NCI-H1105 (cell line): Measurements from ENCODE around the gene ERC2.

Experiments used
- DNase-seq: peaks from one replicate; lab custom pipeline; 2025; lab: John Stamatoyannopoulos, UW

ERC2 gene

GRCh38 chr3:55989366-55989765 lies 478.9 kb downstream of the ERC2 start:
- no peak for DNase-seq

DNA sequence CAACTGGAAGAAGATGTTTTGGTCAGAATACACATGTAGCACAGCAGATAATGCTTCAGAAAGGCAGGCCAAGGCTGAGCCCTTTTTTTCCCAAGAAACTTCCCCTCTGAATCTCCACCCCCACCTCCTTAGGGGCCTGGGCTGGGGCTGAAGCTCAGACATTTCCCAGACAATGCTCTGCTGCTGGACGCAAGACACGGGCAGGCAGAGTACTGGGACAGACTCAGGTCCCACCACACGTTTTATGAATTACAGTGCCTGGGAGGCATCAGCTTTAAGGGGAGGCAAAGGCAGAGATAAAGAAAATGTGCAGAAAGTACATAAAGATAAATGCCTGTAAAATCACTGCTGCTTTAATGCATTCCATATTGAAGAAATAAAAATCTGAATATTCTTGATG lies 479.4 kb downstream of the ERC2 start:
- no peak for DNase-seq

- DNase-seq = no peak
Observed at GRCh38 chr3:55984626-55985025, 483.6 kb downstream of the ERC2 start.

DNA sequence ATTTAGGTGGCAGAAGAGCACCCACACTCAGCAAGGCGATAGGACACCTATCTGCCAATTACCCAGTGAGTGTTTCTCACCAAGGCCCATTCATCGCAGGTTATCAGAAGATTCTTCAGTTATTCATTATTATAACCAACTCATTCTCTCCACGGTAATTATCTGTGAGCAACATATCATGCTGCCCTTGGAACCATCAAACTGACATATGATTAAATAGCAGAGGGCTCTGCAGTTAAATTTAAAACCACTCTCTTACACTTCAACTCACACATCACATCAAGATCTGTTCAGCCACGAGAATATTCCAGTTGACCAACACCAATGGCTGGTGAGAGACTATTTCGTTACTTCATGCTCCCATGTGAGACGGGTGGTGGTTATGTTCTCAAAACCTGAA lies 489.3 kb downstream of the ERC2 start:
- no peak for DNase-seq

DNA sequence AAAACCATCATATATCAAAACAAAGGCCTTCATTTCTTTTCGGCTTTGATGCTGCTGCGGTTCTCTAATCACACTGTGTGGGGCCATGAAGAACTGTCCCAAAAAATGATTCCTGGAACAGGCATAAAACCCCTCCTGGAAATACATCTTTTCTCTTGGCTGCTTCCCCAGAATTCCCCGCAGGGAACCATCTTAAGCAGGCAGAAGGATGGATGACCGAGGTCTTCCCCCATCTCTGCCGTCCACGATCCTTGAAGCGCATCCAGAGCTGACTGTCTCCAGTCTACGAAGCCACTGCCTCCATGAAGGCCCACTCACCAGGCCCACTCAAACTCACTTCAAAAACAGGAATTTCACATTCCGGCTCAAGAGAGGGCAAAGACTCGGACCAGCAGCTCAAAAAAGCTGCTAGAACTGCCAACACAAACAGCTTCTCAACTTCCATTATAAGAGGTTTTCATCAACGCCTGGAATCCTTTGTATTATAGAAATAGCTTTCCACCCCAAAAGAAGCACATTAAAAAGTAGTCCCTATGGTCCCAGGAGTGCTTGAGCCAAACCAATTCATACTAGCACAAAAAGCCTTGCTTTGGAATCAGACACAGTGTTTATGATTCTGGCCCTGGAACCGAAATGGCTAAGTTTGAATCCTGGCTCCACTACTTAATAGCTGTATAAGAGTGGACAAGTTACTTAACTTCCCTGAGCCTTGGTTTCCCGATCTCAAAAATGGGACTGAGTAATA lies 493.7 kb downstream of the ERC2 start:
- DNase-seq = no peak

DNA sequence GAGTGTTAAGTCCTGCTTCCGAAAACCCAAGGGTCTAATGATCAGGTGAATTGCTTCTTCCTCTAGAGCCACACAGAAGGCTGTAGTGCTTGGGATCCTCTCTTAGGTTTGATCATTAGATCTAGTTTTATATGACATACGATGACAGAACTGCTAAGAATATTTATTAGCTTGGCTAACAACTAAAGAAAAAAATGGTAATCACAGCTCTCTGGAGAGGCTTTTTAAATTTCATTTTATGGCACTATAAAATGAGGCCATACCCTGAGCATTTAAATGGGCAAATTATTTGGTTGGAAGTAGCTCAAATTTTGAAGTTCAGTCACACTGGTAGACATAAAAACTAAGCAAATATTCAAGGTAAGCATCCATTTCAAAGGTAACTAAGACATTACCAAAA lies 498.6 kb downstream of the ERC2 start:
- DNase-seq = no peak

GRCh38 chr3:55968331-55968730 lies 499.9 kb downstream of the ERC2 start:
- DNase-seq = no peak

DNA sequence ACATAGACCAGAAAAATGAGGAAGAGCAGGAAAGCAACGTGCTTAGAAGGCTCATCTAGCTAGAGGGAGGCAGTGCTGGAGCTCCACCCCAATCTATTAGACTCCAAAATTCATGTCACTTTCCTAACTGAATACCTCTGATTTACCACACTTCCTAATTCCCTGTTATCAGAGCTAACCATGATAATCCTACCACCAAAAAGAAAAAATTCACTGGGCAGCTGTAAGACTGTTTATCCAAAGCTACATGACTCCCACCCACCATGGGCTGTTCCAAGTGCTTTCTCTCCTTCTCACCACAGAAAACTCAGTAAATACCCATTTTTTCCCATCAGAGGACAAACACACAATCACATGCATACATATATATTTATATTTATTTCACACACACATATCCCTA lies 501.7 kb downstream of the ERC2 start:
- DNase-seq = no peak

GRCh38 chr3:55965776-55966175 lies 502.5 kb downstream of the ERC2 start:
- no peak for DNase-seq

- no peak for DNase-seq
Observed at GRCh38 chr3:55964491-55964985, 503.7 kb downstream of the ERC2 start.

- no peak for DNase-seq
Observed at GRCh38 chr3:55963601-55964000, 504.7 kb downstream of the ERC2 start.

- no peak for DNase-seq
Observed at GRCh38 chr3:55959471-55960080, 508.7 kb downstream of the ERC2 start.

- no peak for DNase-seq
Observed at GRCh38 chr3:55958605-55959004, 509.7 kb downstream of the ERC2 start.

DNA sequence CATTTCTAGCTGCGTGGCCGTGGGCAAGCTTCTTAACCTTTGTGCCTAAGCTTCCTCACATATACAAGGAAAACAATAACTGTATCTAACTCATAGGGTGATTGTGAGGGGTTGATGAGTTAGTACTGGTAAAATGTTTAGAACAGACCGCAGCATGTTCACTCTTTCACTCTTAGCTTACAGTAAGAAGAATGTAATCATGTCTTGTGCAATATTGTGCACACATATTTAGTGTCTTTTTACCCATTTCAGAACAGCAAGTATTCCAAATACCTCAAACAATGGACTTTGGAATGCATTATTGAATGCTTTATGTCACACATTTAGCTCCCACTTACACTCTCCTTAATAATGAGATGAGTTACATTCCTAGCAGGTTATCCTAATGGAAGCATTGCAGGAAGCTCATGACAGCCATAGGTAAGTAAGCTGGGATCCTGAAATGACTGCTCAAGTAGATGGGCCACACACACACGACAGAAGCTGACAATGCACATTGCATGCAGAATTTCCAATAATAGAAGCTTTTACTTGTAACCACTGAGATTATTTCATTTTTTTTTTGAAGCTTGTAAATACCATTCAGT lies 512.3 kb downstream of the ERC2 start:
- DNase-seq = no peak

GRCh38 chr3:55951388-55951787 lies 516.9 kb downstream of the ERC2 start:
- no peak for DNase-seq

DNA sequence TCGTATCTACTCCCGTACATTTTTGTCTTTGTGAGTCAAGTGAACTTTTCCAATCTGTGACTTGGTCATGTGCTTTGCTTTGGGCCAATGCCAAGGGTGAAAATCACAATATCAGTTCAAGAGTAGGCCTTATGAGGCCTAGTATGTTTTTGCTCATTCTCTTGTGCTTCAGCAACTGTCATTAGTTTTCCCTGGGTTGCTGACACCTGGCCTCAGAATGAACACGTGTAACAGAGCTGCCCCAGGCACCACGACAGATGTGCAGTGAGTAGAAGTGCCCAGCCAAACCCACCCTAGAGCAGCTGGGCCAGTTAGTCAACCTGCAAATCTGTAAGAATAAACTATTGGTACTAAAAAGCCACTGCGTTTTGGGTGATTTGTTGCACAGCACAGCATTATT lies 520.9 kb downstream of the ERC2 start:
- DNase-seq = no peak

GRCh38 chr3:55946574-55947160 lies 521.6 kb downstream of the ERC2 start:
- no peak for DNase-seq

DNA sequence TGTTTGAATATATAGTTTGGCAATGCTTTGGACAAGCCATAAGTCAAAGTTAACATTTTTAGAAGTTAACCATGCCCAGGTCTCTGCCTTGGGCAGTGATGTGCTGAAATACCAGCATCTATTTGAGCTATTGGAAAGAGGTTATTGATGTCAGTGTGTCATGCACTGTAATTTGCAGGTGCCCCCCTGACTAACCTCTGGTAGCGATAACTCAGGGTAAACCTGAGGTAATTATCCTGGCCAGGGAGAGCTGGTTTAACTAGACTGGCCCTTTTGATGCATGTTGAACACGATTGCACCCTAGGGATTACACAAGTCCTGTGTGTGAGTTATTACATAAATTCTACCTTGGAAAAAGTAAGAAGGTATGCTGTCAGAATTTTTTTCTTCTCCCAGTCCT lies 525.4 kb downstream of the ERC2 start:
- no peak for DNase-seq

GRCh38 chr3:55939287-55939686 lies 529.0 kb downstream of the ERC2 start:
- no peak for DNase-seq

GRCh38 chr3:55937301-55937700 lies 531.0 kb downstream of the ERC2 start:
- DNase-seq = no peak

DNA sequence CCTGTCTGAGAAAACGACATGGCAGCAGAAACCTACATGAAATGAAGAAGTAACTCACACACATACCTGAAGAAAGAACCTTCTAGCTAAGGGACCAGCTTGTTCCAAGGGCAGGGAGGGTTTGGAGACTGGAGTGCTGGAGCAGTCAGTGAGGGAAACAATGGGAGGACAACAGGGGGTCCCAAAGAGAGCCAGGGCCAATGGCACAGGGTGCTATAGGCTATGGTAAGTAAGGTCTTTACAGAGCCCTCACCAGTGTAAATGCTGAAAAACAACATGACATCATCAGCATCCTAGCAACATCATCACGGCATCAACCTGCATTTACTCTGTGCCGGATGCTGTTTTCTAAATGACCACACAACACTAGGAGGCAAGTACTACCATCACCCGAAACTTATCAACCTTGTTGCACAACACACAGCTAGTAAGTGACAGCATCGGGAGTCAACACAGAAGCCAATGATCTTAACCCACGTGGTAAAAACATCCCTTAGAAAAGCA lies 531.7 kb downstream of the ERC2 start:
- DNase-seq = no peak

- no peak for DNase-seq
Observed at GRCh38 chr3:55935241-55935640, 533.0 kb downstream of the ERC2 start.

DNA sequence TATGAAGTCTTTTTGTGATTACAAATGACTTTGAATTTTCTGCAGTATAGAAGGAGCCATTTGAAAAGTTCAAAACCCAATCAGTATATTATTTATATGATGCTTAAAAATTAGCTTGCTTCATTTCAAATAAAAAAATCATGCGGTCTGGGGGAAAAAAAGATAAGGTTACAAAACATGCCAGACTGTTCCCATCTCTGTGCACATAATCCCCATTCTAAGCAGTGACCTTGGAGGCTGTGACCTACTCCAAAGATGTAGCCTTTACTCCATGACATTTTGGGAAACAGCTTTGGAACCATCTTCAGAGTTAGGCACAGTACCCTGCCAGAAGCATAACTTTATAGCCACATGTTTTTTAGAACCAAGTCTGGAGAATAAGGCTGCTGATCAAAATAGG lies 533.5 kb downstream of the ERC2 start:
- no peak for DNase-seq
